ENCODE measurements around the gene CCDC7.

DNA sequence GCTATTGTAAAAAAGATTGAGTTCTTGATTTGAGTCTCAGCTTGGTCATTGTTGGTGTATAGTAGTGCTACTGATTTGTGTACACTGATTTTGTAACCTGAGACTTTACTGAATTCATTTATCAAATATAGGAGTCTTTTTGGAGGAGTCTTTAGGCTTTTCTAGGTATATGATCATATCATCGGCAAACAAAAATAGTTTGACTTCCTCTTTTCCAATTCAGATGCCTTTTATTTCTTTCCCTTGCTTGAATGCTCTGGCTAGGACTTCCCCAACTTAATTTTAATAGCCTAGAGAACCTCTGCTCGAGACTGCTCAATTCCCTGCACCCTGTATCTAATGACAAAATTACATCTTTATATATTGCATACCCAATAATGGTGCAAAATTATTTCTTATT lies 154.4 kb downstream of the CCDC7 start:
- TF ChIP-seq ARNTL (CRISPR knock-in tag; IDR thresholded peaks at IDR 0.05; ENCODE audit: borderline replicate concordance, low read depth) = no peak
- TF ChIP-seq, protein P1, sequence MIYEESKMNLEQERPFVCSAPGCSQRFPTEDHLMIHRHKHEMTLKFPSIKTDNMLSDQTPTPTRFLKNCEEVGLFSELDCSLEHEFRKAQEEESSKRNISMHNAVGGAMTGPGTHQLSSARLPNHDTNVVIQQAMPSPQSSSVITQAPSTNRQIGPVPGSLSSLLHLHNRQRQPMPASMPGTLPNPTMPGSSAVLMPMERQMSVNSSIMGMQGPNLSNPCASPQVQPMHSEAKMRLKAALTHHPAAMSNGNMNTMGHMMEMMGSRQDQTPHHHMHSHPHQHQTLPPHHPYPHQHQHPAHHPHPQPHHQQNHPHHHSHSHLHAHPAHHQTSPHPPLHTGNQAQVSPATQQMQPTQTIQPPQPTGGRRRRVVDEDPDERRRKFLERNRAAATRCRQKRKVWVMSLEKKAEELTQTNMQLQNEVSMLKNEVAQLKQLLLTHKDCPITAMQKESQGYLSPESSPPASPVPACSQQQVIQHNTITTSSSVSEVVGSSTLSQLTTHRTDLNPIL (CRISPR knock-in tag; IDR thresholded peaks at IDR 0.05; ENCODE audit: low read depth) = no peak
- no peak for TF ChIP-seq TCF4 (CRISPR knock-in tag; IDR thresholded peaks at IDR 0.05; ENCODE audit: borderline replicate concordance)
- TF ChIP-seq OSR1 (CRISPR knock-in tag; IDR thresholded peaks at IDR 0.05) = no peak
- TF ChIP-seq, protein P2, sequence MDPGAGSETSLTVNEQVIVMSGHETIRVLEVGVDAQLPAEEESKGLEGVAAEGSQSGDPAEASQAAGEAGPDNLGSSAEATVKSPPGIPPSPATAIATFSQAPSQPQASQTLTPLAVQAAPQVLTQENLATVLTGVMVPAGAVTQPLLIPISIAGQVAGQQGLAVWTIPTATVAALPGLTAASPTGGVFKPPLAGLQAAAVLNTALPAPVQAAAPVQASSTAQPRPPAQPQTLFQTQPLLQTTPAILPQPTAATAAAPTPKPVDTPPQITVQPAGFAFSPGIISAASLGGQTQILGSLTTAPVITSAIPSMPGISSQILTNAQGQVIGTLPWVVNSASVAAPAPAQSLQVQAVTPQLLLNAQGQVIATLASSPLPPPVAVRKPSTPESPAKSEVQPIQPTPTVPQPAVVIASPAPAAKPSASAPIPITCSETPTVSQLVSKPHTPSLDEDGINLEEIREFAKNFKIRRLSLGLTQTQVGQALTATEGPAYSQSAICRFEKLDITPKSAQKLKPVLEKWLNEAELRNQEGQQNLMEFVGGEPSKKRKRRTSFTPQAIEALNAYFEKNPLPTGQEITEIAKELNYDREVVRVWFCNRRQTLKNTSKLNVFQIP (CRISPR knock-in tag; IDR thresholded peaks at IDR 0.05; ENCODE audit: borderline replicate concordance, low read depth) = no peak
- no peak for TF ChIP-seq ZFP30 (CRISPR knock-in tag; IDR thresholded peaks at IDR 0.05)
- TF ChIP-seq GLIS3 (CRISPR knock-in tag; IDR thresholded peaks at IDR 0.05) = no peak
